GM08714 (cell line): ENCODE data around the gene PPY.
"Not testable (repeated sequence)": the region's sequence is repeated elsewhere in the genome, so short reads cannot be mapped to it uniquely, and the experiment has no call there.

Experiments used
- H3K4me3 ChIP-seq: fragments of 200-500 bp; sonication (Bioruptor generic); 2 replicates; pipeline ENCODE4 v1.5.1; 2014; ENCODE audit warnings: mild to moderate bottlenecking, low read length, inconsistent platforms
- ZNF274 ChIP-seq: IDR thresholded peaks from 2 replicates; pipeline ENCODE4 v1.6.1; 2012; ENCODE audit warnings: mild to moderate bottlenecking, low read depth, low read length

The PPY gene

DNA sequence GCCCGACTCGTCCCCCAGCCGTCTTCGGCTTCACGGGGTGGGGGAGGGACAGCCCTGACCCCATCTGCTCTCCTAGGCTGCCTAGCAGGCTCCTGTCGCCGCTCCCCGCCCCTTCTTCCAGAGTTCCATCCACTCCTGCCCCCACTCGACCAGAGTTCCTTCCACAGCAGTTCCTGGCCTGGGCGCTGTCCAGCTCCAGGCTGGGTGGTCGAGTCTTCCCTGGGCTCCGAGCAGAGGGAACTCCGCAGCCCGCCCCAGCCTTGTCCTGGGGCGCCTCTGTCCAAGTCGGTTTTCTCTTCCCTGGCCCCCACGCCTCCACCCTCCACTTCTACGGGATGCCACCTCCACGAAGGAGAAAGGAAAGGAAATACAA lies 10.1 kb upstream of the PPY start:
- H3K4me3 ChIP-seq: no peak overlapping the region

GRCh38 chr17:43951750-43952149 lies 9.5 kb upstream of the PPY start:
- no peak overlapping the region for H3K4me3 ChIP-seq
- no peak for TF ChIP-seq ZNF274

More for the DNA sequence above, 10.1 kb upstream of the PPY start:
- no peak for TF ChIP-seq ZNF274

- H3K4me3 ChIP-seq: no peak overlapping the region
- no peak for TF ChIP-seq ZNF274
Measured at GRCh38 chr17:43950554-43950953, 8.3 kb upstream of the PPY start.

GRCh38 chr17:43949781-43950180 lies 7.5 kb upstream of the PPY start:
- no peak overlapping the region for H3K4me3 ChIP-seq
- no peak for TF ChIP-seq ZNF274

DNA sequence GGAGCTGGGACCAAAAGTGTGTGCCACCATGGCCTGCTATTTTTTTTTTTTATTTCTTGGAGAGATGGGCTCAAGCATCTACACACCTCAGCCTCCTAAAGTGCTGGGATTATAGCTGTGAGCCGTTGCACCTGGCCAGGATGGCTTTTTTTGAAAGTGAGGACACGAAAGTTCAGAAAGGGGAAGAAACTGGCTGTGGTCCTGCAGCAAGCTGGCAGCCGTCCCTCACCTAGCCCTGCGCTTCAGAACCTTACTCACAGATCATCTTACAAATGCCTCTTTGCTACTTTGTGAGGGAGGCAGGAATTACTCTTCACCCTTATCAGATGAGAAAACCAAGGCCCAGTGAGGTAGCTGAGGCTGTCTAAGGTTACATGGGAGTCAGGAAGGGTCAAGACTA lies 4.5 kb upstream of the PPY start:
- no peak overlapping the region for H3K4me3 ChIP-seq
- no peak for TF ChIP-seq ZNF274

- TF ChIP-seq ZNF274: no peak
- H3K4me3 ChIP-seq: no peak overlapping the region
Measured at GRCh38 chr17:43945074-43945829, 3.0 kb upstream of the PPY start.

DNA sequence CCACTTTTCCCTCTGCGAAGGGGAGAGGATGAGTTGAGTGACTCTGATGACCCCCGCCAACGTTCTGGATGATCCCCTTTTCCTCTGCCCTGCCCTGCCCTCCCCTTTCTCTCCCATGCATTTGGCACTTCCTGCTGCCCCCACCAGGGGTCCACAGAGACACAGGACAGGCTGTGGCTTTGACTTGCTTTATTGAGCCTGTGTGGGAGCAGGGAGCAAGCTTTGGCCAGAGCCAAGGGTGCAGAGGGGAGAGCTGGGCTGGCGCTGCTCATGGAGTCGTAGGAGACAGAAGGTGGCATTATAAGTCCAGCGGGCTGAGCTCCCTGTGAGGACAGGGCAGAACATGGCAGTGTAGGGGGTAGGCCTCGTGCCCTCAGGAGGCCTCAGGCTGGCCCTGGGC lies 1.6 kb downstream of the PPY start:
- H3K4me3 ChIP-seq: no peak overlapping the region
- TF ChIP-seq ZNF274: no peak

DNA sequence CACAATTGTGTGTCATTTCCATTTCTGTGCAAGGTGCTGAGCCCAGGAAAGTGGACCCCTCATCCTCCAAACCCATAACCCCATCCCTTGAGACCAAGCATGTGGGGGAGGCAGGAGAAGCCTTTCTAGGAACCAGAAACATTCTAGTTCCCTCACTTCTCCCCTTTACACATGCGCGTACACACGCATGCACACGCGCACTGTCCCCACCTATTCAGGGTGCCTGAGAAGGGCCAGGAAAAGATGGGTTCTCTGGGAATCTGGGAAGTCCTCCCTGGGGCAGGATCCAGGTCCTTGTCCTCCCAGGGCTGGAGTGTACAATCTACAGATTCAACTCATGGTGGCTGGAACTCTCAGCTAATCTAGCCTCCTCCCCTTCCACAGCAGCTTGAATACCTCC lies 2.4 kb downstream of the PPY start:
- H3K4me3 ChIP-seq: no peak overlapping the region
- TF ChIP-seq ZNF274: no peak

- not testable (repeated sequence) for H3K4me3 ChIP-seq
Measured at GRCh38 chr17:43939452-43939851, 2.8 kb downstream of the PPY start.

DNA sequence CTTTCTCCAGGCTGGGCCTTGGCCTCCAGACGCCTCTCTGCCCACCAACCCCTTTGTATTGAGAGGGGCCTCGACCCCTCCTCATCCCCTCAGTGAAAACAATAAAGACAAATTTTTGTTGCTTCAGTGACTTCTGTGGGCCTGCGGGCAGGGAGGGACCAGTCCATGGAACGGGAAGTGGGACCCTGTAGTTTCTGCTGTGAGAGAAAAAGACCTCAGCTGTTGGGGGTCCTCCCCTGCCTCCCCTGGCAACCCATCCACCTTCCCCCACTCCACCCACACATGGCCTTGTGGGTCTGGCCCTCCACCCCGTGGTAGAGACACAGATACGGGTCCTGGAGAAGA lies 3.5 kb downstream of the PPY start:
- TF ChIP-seq ZNF274: no peak
- H3K4me3 ChIP-seq: no peak overlapping the region

DNA sequence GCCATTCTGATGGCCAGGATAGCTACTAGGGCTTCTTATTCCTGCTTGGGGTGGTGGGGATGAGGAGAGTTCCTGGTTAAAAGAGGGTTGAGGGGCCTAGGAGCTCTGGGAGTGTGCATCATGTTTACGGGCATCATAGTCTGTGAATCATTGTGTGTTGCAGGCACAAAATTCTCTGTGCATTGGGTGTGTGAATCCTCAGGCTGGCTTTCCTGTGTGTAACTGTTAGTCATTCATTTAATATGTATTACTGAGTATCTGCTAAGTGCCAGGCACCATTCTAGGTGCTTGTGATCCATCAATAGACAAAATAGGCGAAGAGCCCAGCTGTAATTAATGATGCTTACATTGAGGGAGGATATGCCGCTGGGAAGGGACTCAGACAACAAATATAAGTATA lies 5.8 kb downstream of the PPY start:
- H3K4me3 ChIP-seq: no peak overlapping the region
- TF ChIP-seq ZNF274: no peak

DNA sequence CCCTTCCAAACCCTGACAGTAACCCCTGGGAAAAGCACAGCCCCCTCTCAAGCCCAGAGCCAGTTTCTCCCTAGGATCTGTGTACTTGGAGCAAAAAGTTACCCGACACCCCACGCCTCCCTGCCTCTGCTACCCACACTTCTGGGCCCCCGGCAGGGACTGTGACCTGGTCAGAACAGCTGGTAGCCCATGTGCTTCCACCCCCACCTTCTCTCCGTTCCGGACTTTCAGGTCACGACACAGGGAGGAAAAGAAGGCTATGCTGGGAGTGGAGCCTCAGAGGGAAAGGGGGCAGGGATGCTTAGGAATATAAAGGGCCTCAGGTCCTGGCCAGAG lies 6.4 kb downstream of the PPY start:
- H3K4me3 ChIP-seq: no peak overlapping the region
- TF ChIP-seq ZNF274: no peak

DNA sequence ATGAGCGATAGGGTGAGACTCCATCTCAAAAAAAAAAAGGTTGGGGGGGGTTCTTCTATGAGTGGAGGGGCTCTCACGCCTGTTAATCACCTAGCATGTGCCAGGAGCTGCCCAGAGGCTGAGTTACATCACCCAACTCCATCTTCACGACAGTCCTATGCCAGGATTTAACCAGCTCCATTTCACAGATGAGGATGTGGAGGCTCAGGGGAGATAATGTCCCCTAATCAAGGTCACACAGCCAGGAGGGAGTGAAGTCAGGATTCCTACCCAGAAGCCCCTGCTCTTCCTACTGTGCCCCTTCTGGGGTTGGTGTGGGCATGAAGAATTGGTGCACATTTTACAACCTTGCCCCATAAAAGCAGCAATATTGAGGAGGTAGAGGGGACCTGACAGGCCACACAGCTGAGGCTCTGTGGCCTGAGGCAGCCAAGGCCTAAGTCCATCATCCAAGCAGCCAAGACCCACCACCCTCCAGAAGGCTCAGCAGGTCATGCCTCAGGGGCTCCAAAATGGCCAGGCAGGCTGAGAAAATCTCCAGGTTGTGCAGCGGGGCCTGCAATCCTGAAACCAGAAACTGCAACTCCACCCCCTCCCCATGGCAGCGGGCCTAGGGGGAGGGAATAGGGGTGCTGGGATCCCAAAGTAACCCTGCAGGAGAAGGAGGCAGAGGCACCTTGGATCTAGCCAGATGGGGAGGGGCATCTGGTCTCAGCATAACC lies 6.9 kb downstream of the PPY start:
- no peak overlapping the region for H3K4me3 ChIP-seq
- TF ChIP-seq ZNF274: no peak

DNA sequence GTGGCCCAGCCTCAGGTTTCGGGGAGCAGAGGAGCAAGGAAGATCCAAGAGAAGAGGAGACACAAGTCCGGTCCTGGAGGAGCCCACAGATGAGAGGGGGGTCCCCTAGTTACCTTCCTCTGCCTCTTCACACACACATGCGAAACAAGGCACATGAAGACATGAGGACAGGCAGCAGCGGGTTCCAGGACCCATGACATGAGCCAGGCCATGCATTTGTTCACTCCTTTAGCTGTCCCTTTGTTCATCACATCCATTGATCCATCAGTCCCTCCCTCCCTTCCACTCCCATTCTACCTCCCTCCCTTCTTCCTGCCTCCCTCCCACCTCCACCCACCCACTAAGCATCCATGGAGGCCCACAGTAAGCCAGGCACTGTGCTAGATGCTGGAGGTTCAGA lies 9.4 kb downstream of the PPY start:
- H3K4me3 ChIP-seq: no peak overlapping the region
- no peak for TF ChIP-seq ZNF274

GRCh38 chr17:43932357-43932756 lies 9.9 kb downstream of the PPY start:
- H3K4me3 ChIP-seq: no peak overlapping the region
- no peak for TF ChIP-seq ZNF274

DNA sequence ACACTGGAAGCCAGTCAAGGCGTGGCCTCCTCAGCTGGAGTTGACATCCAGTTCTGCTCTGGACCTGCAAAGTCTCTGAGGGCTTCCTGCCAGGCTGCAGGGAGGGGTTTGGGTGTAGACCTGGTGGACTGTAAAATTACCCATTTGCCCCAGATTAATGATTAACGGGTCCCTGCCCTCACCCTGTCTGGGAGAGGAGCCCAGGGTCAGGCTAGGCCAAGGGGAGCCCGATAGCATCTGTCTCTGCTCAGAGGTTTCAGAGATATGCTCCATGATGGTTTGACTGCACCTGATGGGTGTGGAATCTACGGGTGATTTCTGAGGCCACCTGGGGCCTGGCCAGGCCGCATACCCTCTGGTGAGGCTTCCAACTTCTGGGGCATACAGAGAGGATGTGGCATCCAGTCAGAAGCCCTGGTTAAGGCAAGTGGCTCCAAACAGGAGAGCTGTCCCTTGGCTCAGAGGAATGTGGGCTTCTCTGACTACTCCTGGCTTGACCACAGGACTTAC lies 11.2 kb downstream of the PPY start:
- no peak for TF ChIP-seq ZNF274
- H3K4me3 ChIP-seq: no peak overlapping the region
